Epithelial cell of proximal tubule (primary cell): ENCODE results near the gene FAM83C. TPM values are rescaled to one million over a fixed set of nuclear protein-coding genes. Genes with fewer than 3 reads are reported as not detected.

ENCODE experiments used
- DNase-seq: peaks from one replicate; pipeline ENCODE4 v3.0.0-alpha.2; 2011; ENCODE audit warnings: low read depth
- H3K4me3 ChIP-seq: 2 replicates; pipeline ENCODE4 v1.5.1; 2011; ENCODE audit warnings: low read depth, mild to moderate bottlenecking, low read length
- CTCF ChIP-seq: conservative IDR thresholded peaks from 2 replicates; pipeline ENCODE4 v1.5.1; 2012; ENCODE audit warnings: low read depth, mild to moderate bottlenecking, low read length
- total RNA-seq: library from RNA; depleted of rRNA; stranded (reverse); fragments of >200 nt; gene quantifications from 2 replicates; pipeline ENCODE4 v1.2.3, GENCODE V29; 2015

The FAM83C gene
- total RNA-seq, 1 donor from 2014 or later, result not detected

GRCh38 chr20:35333606-35334005 is 41.4 kb upstream of the FAM83C start:
- no peak overlapping the region for H3K4me3 ChIP-seq
- no peak for DNase-seq
- no peak for TF ChIP-seq CTCF

- no peak overlapping the region for H3K4me3 ChIP-seq
- TF ChIP-seq CTCF, result no peak
- DNase-seq, result no peak
Observed at GRCh38 chr20:35332540-35333200, 40.4 kb upstream of the FAM83C start.

- H3K4me3 ChIP-seq, result no peak overlapping the region
- peak; percentile 82 for TF ChIP-seq CTCF
- no peak for DNase-seq
Observed at GRCh38 chr20:35329435-35330139, 37.4 kb upstream of the FAM83C start.

GRCh38 chr20:35328689-35329088 is 36.5 kb upstream of the FAM83C start:
- no peak for DNase-seq
- no peak for TF ChIP-seq CTCF
- H3K4me3 ChIP-seq, result no peak overlapping the region

GRCh38 chr20:35328095-35328685 is 36.0 kb upstream of the FAM83C start:
- TF ChIP-seq CTCF, result no peak
- DNase-seq, result no peak
- H3K4me3 ChIP-seq, result no peak overlapping the region

GRCh38 chr20:35327074-35327976 is 35.1 kb upstream of the FAM83C start:
- no peak for TF ChIP-seq CTCF
- peak; percentile 61 for DNase-seq
- H3K4me3 ChIP-seq, result no peak overlapping the region
